SK-N-SH treated with all-trans-retinoic acid at 6 μM for 48 hours (cell line): ENCODE results near the gene ARHGAP30.

Experiments used
- CSDC2 ChIP-seq: fragments of 250-450 bp; sonication (Bioruptor Pico); IDR thresholded peaks from 2 replicates; pipeline ENCODE4 v1.5.0; 2020; ENCODE audit warnings: mild to moderate bottlenecking, moderate library complexity
- ESRRG ChIP-seq: fragments of 250-450 bp; sonication (Bioruptor Pico); IDR thresholded peaks from 2 replicates; pipeline ENCODE4 v1.6.1; 2021; ENCODE audit warnings: mild to moderate bottlenecking
- OSR1 ChIP-seq: fragments of 250-450 bp; sonication (Bioruptor Pico); IDR thresholded peaks from 2 replicates; pipeline ENCODE4 v1.8.0; 2022; ENCODE audit warnings: moderate library complexity, mild to moderate bottlenecking, inconsistent platforms
- PATZ1 ChIP-seq: fragments of 250-450 bp; sonication (Bioruptor Pico); IDR thresholded peaks from 2 replicates; pipeline ENCODE4 v1.8.0; 2020; ENCODE audit warnings: mild to moderate bottlenecking, moderate library complexity, borderline replicate concordance
- TCF4 ChIP-seq: fragments of 250-450 bp; sonication (Bioruptor Pico); IDR thresholded peaks from 2 replicates; pipeline ENCODE4 v1.8.0; 2021; ENCODE audit warnings: mild to moderate bottlenecking, moderate library complexity, borderline replicate concordance
- TOX ChIP-seq: fragments of 250-450 bp; sonication (Bioruptor Pico); IDR thresholded peaks from 2 replicates; pipeline ENCODE4 v1.8.0; 2021; ENCODE audit warnings: mild to moderate bottlenecking, moderate library complexity, borderline replicate concordance
- ZFP30 ChIP-seq: fragments of 450-650 bp; formaldehyde crosslinking; IDR thresholded peaks from 2 replicates; pipeline ENCODE4 v1.5.0; 2022; ENCODE audit warnings: mild to moderate bottlenecking, moderate library complexity
- TF ChIP-seq, protein P1 (sequence below): fragments of 250-450 bp; sonication (Bioruptor Pico); IDR thresholded peaks from 2 replicates; pipeline ENCODE4 v1.8.0; 2021; ENCODE audit warnings: low read depth, mild to moderate bottlenecking, moderate library complexity, borderline replicate concordance
- TF ChIP-seq, protein P2 (sequence below): fragments of 250-450 bp; sonication (Bioruptor Pico); IDR thresholded peaks from 2 replicates; pipeline ENCODE4 v1.5.1; 2021; ENCODE audit warnings: mild to moderate bottlenecking, moderate library complexity
- TF ChIP-seq, protein P3 (sequence below): fragments of 250-450 bp; sonication (Bioruptor Pico); IDR thresholded peaks from 2 replicates; pipeline ENCODE4 v1.5.1; 2020; ENCODE audit warnings: low read depth, mild to moderate bottlenecking, moderate library complexity
- TF ChIP-seq, protein P4 (sequence below): fragments of 250-450 bp; sonication (Bioruptor Pico); IDR thresholded peaks from 2 replicates; pipeline ENCODE4 v1.5.0; 2020; ENCODE audit warnings: mild to moderate bottlenecking, moderate library complexity

GRCh38 chr1:161046605-161047228 is 23.0 kb downstream of the ARHGAP30 start:
- TF ChIP-seq ZFP30 (CRISPR knock-in tag): no peak
- no peak for TF ChIP-seq PATZ1 (CRISPR knock-in tag)
- TF ChIP-seq OSR1 (CRISPR knock-in tag): no peak
- no peak for TF ChIP-seq TCF4 (CRISPR knock-in tag)
- TF ChIP-seq, protein P1, sequence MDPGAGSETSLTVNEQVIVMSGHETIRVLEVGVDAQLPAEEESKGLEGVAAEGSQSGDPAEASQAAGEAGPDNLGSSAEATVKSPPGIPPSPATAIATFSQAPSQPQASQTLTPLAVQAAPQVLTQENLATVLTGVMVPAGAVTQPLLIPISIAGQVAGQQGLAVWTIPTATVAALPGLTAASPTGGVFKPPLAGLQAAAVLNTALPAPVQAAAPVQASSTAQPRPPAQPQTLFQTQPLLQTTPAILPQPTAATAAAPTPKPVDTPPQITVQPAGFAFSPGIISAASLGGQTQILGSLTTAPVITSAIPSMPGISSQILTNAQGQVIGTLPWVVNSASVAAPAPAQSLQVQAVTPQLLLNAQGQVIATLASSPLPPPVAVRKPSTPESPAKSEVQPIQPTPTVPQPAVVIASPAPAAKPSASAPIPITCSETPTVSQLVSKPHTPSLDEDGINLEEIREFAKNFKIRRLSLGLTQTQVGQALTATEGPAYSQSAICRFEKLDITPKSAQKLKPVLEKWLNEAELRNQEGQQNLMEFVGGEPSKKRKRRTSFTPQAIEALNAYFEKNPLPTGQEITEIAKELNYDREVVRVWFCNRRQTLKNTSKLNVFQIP (CRISPR knock-in tag): no peak
- TF ChIP-seq, protein P2, sequence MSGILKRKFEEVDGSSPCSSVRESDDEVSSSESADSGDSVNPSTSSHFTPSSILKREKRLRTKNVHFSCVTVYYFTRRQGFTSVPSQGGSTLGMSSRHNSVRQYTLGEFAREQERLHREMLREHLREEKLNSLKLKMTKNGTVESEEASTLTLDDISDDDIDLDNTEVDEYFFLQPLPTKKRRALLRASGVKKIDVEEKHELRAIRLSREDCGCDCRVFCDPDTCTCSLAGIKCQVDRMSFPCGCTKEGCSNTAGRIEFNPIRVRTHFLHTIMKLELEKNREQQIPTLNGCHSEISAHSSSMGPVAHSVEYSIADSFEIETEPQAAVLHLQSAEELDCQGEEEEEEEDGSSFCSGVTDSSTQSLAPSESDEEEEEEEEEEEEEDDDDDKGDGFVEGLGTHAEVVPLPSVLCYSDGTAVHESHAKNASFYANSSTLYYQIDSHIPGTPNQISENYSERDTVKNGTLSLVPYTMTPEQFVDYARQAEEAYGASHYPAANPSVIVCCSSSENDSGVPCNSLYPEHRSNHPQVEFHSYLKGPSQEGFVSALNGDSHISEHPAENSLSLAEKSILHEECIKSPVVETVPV (CRISPR knock-in tag): no peak
- TF ChIP-seq, protein P3, sequence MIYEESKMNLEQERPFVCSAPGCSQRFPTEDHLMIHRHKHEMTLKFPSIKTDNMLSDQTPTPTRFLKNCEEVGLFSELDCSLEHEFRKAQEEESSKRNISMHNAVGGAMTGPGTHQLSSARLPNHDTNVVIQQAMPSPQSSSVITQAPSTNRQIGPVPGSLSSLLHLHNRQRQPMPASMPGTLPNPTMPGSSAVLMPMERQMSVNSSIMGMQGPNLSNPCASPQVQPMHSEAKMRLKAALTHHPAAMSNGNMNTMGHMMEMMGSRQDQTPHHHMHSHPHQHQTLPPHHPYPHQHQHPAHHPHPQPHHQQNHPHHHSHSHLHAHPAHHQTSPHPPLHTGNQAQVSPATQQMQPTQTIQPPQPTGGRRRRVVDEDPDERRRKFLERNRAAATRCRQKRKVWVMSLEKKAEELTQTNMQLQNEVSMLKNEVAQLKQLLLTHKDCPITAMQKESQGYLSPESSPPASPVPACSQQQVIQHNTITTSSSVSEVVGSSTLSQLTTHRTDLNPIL: no peak
- no peak for TF ChIP-seq CSDC2 (CRISPR knock-in tag)
- no peak for TF ChIP-seq ESRRG (CRISPR knock-in tag)
- TF ChIP-seq, protein P4, sequence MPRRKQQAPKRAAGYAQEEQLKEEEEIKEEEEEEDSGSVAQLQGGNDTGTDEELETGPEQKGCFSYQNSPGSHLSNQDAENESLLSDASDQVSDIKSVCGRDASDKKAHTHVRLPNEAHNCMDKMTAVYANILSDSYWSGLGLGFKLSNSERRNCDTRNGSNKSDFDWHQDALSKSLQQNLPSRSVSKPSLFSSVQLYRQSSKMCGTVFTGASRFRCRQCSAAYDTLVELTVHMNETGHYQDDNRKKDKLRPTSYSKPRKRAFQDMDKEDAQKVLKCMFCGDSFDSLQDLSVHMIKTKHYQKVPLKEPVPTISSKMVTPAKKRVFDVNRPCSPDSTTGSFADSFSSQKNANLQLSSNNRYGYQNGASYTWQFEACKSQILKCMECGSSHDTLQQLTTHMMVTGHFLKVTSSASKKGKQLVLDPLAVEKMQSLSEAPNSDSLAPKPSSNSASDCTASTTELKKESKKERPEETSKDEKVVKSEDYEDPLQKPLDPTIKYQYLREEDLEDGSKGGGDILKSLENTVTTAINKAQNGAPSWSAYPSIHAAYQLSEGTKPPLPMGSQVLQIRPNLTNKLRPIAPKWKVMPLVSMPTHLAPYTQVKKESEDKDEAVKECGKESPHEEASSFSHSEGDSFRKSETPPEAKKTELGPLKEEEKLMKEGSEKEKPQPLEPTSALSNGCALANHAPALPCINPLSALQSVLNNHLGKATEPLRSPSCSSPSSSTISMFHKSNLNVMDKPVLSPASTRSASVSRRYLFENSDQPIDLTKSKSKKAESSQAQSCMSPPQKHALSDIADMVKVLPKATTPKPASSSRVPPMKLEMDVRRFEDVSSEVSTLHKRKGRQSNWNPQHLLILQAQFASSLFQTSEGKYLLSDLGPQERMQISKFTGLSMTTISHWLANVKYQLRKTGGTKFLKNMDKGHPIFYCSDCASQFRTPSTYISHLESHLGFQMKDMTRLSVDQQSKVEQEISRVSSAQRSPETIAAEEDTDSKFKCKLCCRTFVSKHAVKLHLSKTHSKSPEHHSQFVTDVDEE: no peak
- no peak for TF ChIP-seq TOX (CRISPR knock-in tag)
